HG03442 (cell line): ENCODE measurements around the gene AKAP12.
"Not testable (repeated sequence)": the region's sequence is repeated elsewhere in the genome, so short reads cannot be mapped to it uniquely, and the experiment has no call there.

Experiments
- ATAC-seq: cut with Tn5 transposase; IDR thresholded peaks from one replicate; pipeline ENCODE4 v1.9.1; 2021; ENCODE audit warnings: mild to moderate bottlenecking, moderate library complexity; ENCODE audit not compliant: unreplicated experiment

The AKAP12 gene

DNA sequence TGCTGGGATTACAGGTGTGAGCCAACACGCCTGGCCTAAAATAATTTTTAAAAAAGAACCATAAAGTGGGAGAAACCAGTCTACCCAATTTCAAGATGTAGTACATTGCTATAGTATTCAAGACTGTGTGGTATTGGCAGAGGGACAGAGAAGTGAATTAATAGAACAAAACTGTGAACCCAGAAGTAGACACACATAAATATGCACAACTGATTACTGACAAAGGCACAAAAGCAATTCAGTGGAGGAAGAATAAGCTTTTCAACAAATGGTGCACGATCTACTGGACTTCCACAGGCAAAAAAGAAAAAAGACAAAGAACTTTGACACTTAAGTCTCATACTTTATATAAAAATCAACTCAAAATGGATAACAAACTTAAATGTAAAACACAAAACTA, 136.1 kb downstream of the AKAP12 start:
- ATAC-seq = no peak

DNA sequence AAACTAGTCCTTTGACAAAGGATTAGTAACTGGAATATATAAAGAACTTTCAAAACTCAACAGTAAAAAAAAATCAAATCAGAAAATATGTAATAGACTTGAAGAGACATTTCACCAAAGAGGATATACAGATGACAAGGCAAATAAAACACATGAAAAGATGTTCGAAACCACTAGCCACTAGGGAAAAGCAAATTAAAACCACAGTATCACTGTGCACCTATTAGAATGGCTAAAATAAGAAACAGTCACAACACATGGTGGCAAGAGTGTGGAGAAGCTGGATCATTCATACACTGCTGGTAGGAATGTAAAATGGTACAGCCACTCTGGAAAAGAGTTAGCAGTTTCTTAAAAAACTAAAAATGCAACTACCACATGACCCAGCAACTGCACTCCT, 136.7 kb downstream of the AKAP12 start:
- ATAC-seq = peak; percentile 43

DNA sequence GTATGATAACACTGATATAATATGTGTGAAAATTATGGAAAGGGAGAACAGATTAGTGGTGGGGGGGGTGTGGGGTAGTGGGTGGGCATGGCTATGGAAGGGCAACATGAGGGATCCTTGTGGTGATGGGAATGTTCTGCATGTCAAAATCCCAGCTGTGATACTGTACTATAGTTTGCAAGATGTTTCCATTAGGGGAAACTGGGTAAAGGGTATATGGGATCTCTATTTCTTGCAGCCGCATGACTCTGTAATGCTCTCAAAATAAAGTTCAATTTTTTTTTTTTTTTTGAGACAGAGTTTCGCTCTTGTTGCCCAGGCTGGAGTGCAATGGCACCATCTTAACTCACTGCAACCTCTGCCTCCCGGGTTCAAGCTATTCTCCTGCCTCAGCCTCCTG, 137.3 kb downstream of the AKAP12 start:
- no peak for ATAC-seq

DNA sequence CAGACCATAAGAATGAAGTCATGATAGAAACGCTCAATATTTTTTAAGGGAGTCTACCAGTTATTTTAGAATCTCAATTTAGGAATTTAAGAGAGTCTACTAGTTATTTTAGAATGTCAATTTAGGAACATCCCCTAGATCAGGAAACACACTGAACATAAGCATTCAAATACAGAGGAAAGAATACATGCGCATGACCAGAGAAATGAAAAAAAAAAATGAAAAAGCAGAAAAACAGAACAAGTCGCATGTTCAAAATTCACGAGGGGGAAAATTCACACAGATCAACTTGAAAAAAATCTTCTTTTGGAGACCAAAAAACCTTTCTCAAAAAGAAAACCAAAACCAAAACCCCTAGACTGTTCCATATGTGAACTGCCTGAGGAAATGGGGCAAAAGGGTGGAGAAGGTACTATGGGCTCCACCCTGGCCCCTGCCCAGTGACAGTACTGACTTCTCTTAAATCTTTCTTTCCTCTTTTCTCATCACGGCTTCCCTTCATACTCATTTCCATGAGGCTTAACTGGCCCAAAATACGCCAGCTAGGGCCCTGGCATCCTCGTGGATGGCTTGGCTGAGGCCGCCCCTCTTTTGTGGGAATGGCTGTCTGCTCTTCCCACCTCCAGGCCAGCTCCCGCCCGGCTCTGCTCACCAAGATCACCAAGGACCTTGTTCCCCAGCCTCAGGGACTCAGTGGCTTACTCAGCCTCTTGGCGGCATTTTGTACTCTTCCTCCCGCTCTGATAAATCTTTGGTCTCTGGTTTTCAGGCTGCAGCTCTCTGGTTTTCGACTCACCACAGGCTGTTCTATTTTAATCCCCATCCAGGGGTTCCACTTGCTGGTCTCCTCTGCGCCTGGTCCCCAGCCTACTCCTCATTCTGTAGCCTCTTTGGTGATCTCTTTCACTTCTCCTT, 140.4 kb downstream of the AKAP12 start:
- ATAC-seq = peak; percentile 49

DNA sequence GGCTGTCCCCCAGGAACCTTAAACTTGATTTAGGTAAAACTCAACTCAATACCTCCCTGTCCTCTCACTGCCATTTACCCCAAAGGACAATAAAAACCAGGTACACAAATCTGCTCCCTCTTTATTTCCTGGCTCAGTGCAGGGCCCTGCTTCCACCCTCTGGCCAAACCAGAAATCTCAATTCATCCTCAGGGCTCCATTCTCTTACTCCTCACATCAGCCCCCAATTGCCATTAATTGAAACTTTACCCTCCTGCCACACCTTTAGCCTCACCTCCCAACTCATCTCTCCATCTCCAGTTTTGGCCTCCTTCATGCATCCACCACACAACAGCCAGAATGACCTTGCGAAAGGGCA, 141.1 kb downstream of the AKAP12 start:
- peak; percentile 14 for ATAC-seq

DNA sequence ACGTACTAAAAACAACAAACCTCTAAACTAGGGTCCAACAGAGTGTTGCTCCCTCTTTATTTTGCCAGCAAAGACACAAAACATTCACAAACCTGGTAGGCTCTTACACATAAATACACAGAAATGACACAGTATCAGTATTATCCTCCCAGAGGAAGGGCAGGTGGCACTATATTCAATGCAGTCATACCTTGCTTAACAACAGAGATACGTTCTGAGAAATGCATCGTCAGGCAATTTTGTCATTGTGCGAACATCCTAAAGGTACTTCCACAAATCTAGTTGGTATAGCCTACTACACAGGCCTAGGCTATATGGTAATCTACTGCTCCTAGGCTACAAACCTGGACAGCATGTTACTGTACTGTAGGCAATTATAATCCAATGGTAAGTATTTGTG, 142.0 kb downstream of the AKAP12 start:
- no peak for ATAC-seq

DNA sequence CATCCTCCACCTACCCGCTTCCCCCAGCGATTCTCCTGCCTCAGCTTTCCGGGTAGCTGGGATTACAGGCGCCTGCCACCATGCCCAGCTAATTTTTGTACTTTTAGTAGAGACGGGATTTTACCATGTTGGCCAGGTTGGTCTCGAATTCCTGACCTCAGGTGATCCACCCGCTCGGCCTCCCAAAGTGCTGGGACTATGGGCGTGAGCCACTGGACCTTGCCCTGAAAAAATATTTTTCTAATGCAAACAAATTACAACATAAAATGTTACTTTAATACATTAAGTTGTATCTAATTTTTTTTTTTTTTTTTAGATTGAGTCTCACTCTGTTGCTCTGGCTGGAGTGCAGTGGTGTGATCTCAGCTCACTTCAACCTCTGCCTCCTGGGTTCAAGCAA, 142.9 kb downstream of the AKAP12 start:
- ATAC-seq = not testable (repeated sequence)

DNA sequence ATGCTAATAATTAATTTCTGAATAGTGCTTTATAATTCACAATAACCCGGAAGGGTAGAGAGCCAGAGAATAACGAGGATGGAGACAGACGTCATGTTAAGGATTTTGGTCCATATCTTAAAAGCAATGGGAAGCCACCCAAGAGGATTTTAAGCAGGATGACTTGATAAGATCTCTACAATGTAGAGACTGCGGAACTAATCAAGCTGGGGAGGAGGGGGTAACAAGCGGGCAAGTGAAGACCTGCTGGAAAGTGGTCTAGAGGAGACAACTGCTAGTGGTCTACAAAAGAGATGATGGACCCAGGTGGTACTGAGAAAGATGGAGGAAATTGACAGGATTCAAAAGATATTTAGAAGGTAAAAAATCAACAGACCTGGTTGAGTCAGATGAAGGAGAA, 144.4 kb downstream of the AKAP12 start:
- no peak for ATAC-seq

DNA sequence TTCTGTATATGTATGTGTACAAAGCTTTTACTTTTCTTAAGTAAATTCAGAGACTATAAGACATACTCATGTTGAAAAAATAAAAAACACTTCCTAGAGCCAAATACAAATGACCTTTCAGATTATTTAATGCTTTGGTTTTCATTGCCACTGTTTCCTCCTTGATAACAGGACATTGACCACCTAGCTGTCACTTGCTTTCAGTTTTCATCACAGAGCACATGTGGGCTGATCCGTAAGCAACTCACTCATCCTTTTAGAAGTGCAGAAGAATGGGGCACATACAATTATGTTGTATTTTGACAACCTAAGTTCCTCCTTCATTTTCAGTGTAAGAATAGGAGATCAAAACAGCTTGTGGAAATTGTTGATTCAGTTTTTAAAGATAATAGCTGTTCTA, 145.4 kb downstream of the AKAP12 start:
- peak; percentile 25 for ATAC-seq

DNA sequence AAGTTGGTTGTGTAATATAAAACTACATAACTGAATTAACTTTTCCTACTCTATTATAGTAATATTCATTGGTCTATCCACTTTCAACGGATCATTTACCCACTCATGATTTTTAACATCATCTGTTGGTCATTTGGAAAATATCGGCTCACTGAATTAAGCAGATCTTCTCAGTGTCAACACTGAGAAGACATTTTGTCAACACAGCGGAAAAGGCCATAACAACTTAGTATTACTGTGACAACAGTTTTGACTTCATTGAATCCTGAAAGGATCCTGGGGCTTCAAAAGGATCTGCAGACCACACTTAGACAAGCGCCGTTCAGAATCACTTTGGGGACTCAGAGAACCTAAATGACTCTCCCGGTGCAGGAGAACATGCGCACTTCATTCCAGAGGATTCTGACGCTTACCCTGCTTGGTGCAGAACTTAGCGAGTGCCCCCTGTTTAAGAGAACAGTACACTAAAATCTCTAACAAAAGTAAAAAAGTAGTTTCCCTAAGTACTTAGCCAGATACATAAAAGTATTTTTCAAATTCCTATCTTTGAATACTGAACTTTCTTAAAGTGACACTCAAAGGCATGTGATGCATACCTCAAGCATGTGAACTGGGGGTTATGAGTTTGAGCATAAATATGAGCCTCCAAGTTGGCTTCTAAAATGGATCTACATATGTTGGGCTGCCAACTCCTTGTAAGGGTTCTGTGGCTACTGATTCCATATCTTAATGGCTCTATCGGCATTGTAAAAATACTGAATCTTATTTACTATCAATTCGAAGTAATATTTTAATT, 147.6 kb downstream of the AKAP12 start:
- ATAC-seq = no peak

DNA sequence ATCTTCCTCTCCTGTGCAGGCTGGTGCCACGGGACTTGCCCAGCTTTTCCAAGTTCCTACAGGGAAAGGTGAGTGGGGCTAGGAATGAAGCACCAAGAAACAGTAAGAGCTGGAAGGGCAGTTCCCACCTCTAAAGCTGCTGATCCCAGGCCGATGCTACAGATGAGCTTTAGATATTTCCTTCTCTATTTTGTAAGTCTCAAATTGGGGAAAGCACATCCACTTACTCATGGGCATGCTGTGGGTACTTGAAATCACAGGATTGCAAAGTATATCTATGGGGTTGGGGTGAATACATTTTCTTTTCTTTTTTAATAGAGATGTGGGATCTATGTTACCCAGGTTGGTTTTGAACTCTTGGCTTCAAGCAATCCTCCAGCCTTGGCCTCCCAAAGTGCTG, 148.5 kb downstream of the AKAP12 start:
- no peak for ATAC-seq

DNA sequence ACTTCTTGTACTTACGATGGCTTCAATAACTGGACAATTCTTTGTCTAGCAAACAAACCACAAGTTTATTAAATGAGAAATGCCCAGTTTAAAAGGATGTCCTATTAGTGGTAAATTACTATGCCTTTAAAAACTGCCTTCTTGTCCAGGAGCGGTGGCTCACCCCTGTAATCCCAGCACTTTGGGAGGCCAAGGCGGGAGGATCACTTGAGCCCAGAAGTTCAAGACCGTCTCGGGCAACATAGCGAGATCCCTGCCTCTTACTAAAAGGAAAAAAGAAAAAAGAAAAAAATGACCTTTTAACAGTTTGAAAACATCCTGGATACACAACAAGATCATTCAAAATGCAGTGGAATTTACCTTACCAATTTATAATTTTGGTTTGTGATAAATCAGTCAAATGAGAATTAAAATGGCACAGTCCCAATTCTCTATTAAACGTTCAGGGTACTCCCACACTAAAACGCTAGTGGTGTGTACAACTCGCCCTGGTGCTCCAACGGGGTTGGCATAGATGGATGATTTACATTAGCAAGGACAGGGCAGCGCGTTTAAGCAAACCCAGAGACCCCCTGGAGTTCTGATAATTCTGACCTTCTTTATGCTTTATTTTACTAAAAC, 149.3 kb downstream of the AKAP12 start:
- no peak for ATAC-seq

DNA sequence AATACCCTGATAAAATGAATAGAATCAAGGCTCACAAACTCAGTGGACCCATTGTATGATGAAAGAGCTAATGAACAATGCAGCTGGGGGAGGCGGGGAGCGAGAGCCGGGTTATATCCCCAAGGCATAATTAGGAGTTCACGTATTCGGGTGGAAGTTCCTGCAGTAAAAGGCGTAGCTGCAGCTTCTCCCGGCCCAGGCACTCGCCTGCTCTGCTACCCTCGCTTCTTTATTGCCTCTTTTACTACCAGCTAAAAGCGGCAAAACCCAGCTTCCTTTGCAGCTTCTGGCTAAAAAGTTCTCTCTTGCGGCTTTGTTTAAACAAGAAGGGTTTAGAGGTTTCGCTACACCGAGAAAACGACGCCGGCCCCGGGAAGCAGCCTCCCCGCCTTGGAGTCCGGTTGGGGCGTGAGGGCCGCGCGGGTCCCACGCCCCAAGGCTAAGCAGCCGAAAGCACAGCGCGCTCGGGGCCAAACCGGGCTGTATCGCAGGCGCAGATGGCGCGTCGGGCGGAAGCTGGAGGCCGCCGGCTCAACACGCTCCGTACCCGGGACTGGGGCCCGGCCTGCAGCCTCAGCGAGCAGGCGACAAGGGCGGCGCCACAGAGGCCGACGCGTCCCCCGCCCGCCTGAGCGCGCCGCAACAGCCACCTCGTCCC, 150.0 kb downstream of the AKAP12 start:
- peak; percentile 55 for ATAC-seq

DNA sequence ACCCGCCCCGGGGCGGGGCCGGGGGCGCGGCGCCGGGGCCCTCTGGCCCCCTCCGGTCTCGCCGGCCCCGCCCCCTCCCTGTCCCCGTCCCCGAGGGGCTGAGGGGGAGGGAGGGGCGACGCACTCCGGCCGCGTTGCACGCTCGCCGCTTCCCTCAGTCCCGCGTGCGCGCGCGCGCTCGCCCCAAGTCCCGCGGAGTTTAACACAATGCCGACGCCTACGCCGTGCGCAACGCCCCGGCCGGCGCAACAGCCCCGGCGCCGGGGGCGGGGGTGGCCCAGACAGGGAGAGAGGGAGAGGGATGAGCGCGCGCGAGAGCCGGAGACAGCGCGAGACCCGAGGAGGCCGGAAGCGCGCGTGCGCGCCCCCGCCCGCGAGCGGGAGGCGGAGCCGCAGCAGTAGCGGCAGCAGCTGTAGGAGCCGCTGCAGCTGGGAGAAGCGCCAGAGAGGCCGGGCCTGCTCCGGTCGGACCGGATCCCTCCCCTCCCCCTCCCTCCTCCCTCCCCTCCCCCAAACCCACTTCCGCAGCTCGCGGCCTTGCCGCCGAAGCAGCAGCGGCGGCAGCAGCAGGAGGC, 150.6 kb downstream of the AKAP12 start:
- ATAC-seq = peak; percentile 78

DNA sequence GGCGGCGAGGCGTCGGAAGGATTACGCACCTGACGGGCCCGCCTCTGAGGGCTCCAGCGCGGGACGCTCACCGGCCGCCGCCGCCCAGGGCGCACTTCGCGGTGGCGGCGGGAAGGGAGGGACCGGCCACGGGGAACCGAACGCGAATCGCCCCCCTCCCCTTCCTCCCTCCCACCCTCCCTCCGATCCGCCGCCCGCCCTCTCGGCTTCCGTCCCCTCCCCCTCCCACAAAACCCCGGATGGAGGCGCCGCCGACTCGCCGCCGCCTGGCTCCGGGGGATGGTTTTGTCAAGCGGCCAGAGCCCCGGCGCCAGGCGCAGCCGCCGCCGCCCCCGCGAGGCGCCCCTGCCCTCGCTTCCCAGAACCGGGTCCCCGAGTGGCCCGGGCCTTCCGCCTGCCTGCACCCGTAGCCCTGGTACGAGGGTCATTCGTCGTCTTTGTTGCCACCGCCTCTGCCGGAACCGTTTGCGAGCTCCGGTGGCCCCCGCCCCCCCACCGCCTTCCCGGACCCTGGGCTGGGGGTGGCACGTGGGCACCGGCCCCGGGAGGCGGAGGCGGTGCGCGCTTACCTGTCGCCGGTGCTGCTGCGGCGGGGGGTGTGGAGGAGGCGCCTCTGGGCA, 151.2 kb downstream of the AKAP12 start:
- ATAC-seq = peak; percentile 4

DNA sequence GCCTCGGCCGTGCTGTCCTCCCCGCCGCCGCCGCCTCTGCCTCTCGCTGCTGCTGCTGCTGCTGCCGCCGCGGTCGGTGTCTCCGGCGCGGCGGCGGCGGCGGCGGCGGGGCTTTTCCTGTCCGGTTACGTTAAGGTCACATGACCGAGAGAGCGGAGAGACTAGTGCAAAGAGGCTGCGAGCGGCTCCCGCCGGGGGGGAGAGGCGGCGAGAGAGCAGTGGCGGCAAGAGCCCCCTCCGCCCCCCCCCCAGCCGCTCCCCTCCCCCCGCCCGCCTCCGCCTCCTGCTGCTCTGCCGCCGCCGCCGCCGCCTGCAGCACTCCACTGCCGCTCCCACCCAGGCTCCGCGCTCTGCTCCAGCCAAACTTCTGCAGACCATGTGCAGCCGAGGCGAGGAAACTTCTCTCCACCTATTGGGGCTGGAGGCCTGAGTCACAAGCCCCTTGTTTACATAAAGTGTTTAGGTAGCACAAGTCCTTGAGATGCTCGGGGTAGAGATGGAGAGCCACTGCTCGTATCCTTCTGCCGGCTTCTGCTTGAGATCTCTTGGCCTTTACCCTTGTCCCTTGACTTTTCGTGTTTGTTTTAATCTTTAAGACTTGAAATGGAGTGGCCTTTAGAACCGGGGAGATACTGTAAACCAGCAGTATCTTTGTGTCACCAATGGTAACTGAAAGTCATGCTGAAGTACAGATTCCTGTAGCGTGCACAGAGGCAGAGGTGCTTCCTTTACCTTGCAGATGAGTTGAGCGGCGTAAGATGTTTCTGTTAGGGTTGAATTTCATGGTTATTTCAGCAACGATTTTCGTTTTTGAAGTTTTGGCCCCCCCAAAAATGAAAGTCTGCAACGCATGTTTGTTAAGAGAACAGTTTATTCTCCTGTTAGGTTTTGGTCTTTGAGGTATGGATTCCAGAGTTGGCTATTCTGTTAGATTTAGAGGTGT, 152.0 kb downstream of the AKAP12 start, which contains the start of gene ZBTB2:
ZBTB2 (minus strand) TSS at position 89 of the 943 bp plus-strand sequence. CDS start 17,922 bp downstream, outside the sequence.
- ATAC-seq = peak; percentile 8

DNA sequence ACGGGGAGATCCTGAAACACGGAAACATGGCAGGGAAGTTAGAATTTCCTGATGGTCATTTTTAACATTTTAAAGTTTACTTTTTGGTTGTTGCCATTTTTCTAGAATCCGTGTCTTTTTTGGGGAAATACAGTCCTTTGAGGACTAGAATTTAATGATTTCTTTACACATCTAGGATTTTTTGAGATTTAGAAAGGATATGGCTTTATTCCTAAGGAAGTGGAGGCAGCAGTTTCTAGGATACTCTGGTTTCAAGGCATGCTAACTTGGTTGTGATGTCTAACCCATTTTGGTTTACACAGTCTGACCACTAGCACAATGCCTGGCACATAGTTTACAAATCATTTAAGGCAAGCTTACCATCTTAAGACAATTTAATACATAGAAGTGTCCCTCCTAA, 152.7 kb downstream of the AKAP12 start:
- no peak for ATAC-seq

DNA sequence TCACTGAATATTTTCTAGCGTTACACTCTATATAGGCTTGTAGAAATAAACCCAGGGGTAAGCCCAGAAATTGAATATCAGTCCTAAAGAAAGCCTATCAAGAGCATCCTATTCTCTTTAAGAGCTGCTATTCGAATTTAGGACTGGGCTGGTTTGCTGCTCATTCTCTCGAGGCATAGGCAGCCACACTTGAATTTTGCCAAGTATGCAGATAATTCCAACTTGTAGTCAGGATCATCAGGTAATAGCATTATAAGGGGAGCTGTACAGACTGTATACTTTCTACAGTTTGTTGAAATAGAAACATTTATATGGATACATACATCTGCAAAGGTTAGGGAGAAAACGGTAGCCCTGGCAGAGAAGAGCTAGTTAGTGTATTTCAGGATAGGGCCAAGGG, 153.6 kb downstream of the AKAP12 start:
- no peak for ATAC-seq

DNA sequence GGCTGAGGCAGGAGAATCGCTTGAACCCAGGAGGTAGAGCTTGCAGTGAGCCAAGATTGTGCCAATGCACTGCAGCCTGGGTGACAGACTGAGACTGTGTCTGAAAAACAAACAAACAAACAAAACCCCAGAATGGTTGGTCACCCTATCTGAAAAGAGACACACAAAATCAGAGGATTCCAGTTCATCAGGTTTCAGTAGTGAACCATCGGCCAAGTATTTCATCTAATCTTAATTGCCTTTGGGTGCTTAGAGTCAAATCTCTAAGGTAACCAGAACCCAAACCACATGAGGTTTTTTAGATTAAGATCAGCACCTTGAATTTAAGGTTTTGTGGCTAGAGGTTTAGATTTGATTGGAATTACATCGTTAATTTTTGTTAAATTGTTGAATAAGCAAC, 159.9 kb downstream of the AKAP12 start:
- no peak for ATAC-seq
